GM12874 (cell line): Measurements from ENCODE around the gene THAP8.

ENCODE experiments used
- CTCF ChIP-seq: IDR thresholded peaks from 2 replicates; pipeline ENCODE4 v1.5.1; 2011; ENCODE audit warnings: low read depth, mild to moderate bottlenecking, control low read depth, low read length, moderate library complexity; ENCODE audit not compliant: insufficient read depth

The THAP8 gene

GRCh38 chr19:36054119-36054732 is at the start of gene THAP8:
Gene THAP8 (minus strand): TSS chr19:36054285. CDS start chr19:36054217, 68 bp downstream.
- TF ChIP-seq CTCF: peak; percentile 41

GRCh38 chr19:36103040-36103626 is 49.0 kb upstream of the THAP8 start:
- no peak for TF ChIP-seq CTCF

- no peak for TF ChIP-seq CTCF
These were observed 47.7 kb upstream of the THAP8 start for GRCh38 chr19:36101550-36102327.

GRCh38 chr19:36100476-36100875 is 46.4 kb upstream of the THAP8 start:
- TF ChIP-seq CTCF: no peak

- no peak for TF ChIP-seq CTCF
These were observed 45.2 kb upstream of the THAP8 start for GRCh38 chr19:36099166-36099785.

GRCh38 chr19:36097036-36097435 is 43.0 kb upstream of the THAP8 start:
- TF ChIP-seq CTCF: no peak

- no peak for TF ChIP-seq CTCF
These were observed 39.6 kb upstream of the THAP8 start for GRCh38 chr19:36093687-36094086.
